Fibroblast of the aortic adventitia (primary cell): ENCODE data around the gene ZNF335. TPM values are rescaled to one million over a fixed set of nuclear protein-coding genes. Genes with fewer than 3 reads are reported as not detected.

Source experiments
- DNase-seq: peaks from one replicate; pipeline ENCODE4 v3.0.0-alpha.2; 2010; ENCODE audit warnings: low read depth
- H3K4me3 ChIP-seq: 2 replicates; pipeline ENCODE4 v1.5.1; 2011; ENCODE audit warnings: low read depth, mild to moderate bottlenecking, control low read depth, low read length, moderate library complexity
- CTCF ChIP-seq: IDR thresholded peaks from 2 replicates; pipeline ENCODE4 v1.5.1; 2011; ENCODE audit warnings: mild to moderate bottlenecking, low read length, control low read depth, inconsistent platforms; ENCODE audit not compliant: insufficient read depth
- total RNA-seq: library from RNA; depleted of rRNA; stranded (reverse); fragments of >200 nt; gene quantifications from 2 replicates; pipeline ENCODE4 v1.2.3, GENCODE V29; 2012; ENCODE audit warnings: low replicate concordance

ZNF335 gene
- total RNA-seq, 1 donor: 18.2 TPM

GRCh38 chr20:45953672-45954071, 18.3 kb downstream of the ZNF335 start:
- TF ChIP-seq CTCF: no peak
- no peak for DNase-seq

GRCh38 chr20:45952861-45953260, 19.1 kb downstream of the ZNF335 start:
- TF ChIP-seq CTCF: no peak
- no peak overlapping the region for H3K4me3 ChIP-seq
- DNase-seq: no peak

More at GRCh38 chr20:45953672-45954071, 18.3 kb downstream of the ZNF335 start:
- no peak overlapping the region for H3K4me3 ChIP-seq

- DNase-seq: no peak
- TF ChIP-seq CTCF: no peak
- H3K4me3 ChIP-seq: no peak overlapping the region
Observed at GRCh38 chr20:45951925-45952834, 19.8 kb downstream of the ZNF335 start.

- H3K4me3 ChIP-seq: no peak overlapping the region
- no peak for TF ChIP-seq CTCF
- DNase-seq: no peak
Observed at GRCh38 chr20:45950330-45950646, 21.7 kb downstream of the ZNF335 start.

GRCh38 chr20:45949542-45950329, 22.3 kb downstream of the ZNF335 start:
- no peak overlapping the region for H3K4me3 ChIP-seq
- no peak for TF ChIP-seq CTCF
- no peak for DNase-seq

GRCh38 chr20:45948742-45949541, 23.1 kb downstream of the ZNF335 start:
- no peak for TF ChIP-seq CTCF
- DNase-seq: no peak
- no peak overlapping the region for H3K4me3 ChIP-seq
